ENCODE results near the gene LAMC3. TPM values are rescaled to one million over a fixed set of nuclear protein-coding genes. Genes with fewer than 3 reads are reported as not detected.

Gene LAMC3
- total RNA-seq, 2 donors from 2014 or later: 3.9 to 16.8 TPM

- TF ChIP-seq POLR2A (IDR thresholded peaks at IDR 0.05) (no peak), CTCF (IDR thresholded peaks at IDR 0.05) (no peak)
- no peak for DNase-seq
- Histone ChIP-seq H3K27me3 (no peaks in the 10 kb centered on the region), H3K36me3 (replicated peaks in 1 of 2; ENCODE audit: insufficient read depth in 1 of 2, low read depth in 2 of 2) (no peaks in the 10 kb centered on the region), H3K27ac (no peak overlapping the region), H3K9me3 (no peaks in the 10 kb centered on the region), H3K4me3 (no peak overlapping the region), H3K4me1 (no peaks in the 10 kb centered on the region)
- ATAC-seq: no peak
- WGBS, 2 donors: 77 to 78% methylated on average over 11 of the region's 11 CpGs
- intact Hi-C loops (cut with DNase I): no loop called here
Observed at GRCh38 chr9:130983970-130984369, 25.0 kb upstream of the LAMC3 start.

- H3K9me3 ChIP-seq: no peaks in the 10 kb centered on the region
- TF ChIP-seq CTCF (IDR thresholded peaks at IDR 0.05) (no peak), POLR2A (IDR thresholded peaks at IDR 0.05) (no peak)
- H3K27me3 ChIP-seq: no peaks in the 10 kb centered on the region
- intact Hi-C loops (cut with DNase I): no loop called here
- no peak for ATAC-seq
- no peak overlapping the region for H3K27ac ChIP-seq
- 69 to 77% methylated on average over 6 to 8 of the region's 8 CpGs for WGBS, 2 donors
- no peak for DNase-seq
- H3K4me1 ChIP-seq: no peaks in the 10 kb centered on the region
- H3K4me3 ChIP-seq: no peak overlapping the region
- H3K36me3 ChIP-seq (replicated peaks in 1 of 2; ENCODE audit: insufficient read depth in 1 of 2, low read depth in 2 of 2): no peaks in the 10 kb centered on the region
Observed at GRCh38 chr9:130984521-130984920, 24.5 kb upstream of the LAMC3 start.

- no peak for TF ChIP-seq CTCF (IDR thresholded peaks at IDR 0.05)
- no peak for TF ChIP-seq POLR2A (IDR thresholded peaks at IDR 0.05)
- Histone ChIP-seq H3K4me1 (no peaks in the 10 kb centered on the region), H3K36me3 (replicated peaks in 1 of 2; ENCODE audit: insufficient read depth in 1 of 2, low read depth in 2 of 2) (no peaks in the 10 kb centered on the region), H3K9me3 (no peaks in the 10 kb centered on the region), H3K27me3 (no peaks in the 10 kb centered on the region), H3K27ac (no peak overlapping the region), H3K4me3 (no peak overlapping the region)
- 74 to 91% methylated on average over 5 to 6 of the region's 6 CpGs for WGBS, 2 donors
- ATAC-seq (no peak), DNase-seq (no peak)
- intact Hi-C loops (cut with DNase I): no loop called here
Observed at GRCh38 chr9:130985029-130985428, 23.9 kb upstream of the LAMC3 start.

- Histone ChIP-seq H3K4me3 (no peak overlapping the region), H3K36me3 (replicated peaks in 1 of 2; ENCODE audit: insufficient read depth in 1 of 2, low read depth in 2 of 2) (no peaks in the 10 kb centered on the region), H3K27me3 (no peaks in the 10 kb centered on the region), H3K9me3 (no peaks in the 10 kb centered on the region), H3K4me1 (no peaks in the 10 kb centered on the region), H3K27ac (no peak overlapping the region)
- 50 to 73% methylated on average over 4 to 5 of the region's 5 CpGs for WGBS, 2 donors
- DNase-seq (no peak), ATAC-seq (no peak)
- TF ChIP-seq POLR2A (IDR thresholded peaks at IDR 0.05): no peak
- intact Hi-C loops (cut with DNase I): no loop called here
Observed at GRCh38 chr9:130985606-130986162, 23.3 kb upstream of the LAMC3 start.

- TF ChIP-seq CTCF (IDR thresholded peaks at IDR 0.05) (no peak), POLR2A (IDR thresholded peaks at IDR 0.05) (no peak)
- intact Hi-C loops (cut with DNase I): no loop called here
- no peaks in the 10 kb centered on the region for H3K27me3 ChIP-seq
- H3K4me3 ChIP-seq: no peak overlapping the region
- DNase-seq (no peak), ATAC-seq (no peak)
- no peaks in the 10 kb centered on the region for H3K4me1 ChIP-seq
- 35 to 45% methylated on average over 17 to 20 of the region's 24 CpGs for WGBS, 2 donors
- no peaks in the 10 kb centered on the region for H3K9me3 ChIP-seq
- no peaks in the 10 kb centered on the region for H3K36me3 ChIP-seq (replicated peaks in 1 of 2; ENCODE audit: insufficient read depth in 1 of 2, low read depth in 2 of 2)
- H3K27ac ChIP-seq: no peak overlapping the region
Observed at GRCh38 chr9:130986356-130986965, 22.5 kb upstream of the LAMC3 start.
